Urothelium cell line (cell line): ENCODE results near the gene LMNTD2.

ENCODE experiments used
- DNase-seq: peaks from one replicate; pipeline ENCODE4 v3.0.0; 2011; ENCODE audit warnings: low spot score, mixed read lengths
- FAIRE-seq: peaks from 2 replicates; lab custom pipeline; 2011; peaks lifted over from hg19 to GRCh38; lab: Jason Lieb, UNC

Gene LMNTD2

DNA sequence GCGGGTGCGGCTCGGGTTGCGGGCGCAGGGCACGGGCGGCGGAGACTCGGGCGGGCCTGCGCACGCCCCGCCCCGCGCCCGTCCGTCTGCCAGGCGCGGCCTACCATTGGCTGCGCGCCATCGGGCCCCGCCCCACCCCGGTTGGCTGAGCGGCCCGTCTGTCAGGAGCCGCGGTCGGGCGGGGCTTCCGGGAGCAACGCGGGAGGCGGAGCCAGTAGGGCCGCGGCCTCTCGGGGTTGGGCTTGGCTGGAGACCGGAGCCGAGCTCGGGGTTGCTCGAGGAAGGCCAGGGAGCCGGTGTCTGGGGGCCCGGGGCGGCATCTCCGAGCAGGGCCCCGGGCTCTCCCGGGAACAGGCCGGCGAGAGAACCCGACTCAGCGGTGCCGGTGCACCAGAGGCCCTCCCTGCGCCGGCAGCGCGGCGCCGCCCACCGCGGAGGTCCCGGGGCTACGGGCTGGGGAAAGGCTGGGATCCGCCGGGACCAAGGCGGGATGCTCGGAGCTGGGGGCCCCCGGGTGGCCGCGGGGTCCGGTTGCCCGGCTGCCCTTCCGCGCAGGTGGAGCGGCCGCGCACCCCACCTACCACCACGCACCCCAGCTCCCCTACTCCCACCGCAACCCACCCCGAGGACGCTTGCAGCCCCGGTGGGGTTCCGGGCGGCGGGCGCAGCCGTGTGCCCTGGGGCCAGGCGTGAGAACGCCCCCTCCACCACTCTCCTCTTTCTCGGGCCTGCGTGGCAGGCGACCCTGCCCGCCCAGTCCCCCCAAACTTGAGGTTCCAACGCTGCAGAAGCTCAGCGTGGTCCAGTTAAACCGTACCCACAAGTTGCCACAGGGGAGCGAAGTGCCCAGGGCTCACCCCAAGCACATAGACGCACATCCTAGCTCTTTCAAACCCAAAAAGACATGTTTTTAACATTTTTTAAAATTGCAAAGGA lies 24.8 kb downstream of the LMNTD2 start, which contains the start of gene HRAS:
TSS of gene HRAS (minus strand) at position 58 of the 936 bp plus-strand sequence.
- peak; percentile 98 for DNase-seq
- FAIRE-seq: no peak

DNA sequence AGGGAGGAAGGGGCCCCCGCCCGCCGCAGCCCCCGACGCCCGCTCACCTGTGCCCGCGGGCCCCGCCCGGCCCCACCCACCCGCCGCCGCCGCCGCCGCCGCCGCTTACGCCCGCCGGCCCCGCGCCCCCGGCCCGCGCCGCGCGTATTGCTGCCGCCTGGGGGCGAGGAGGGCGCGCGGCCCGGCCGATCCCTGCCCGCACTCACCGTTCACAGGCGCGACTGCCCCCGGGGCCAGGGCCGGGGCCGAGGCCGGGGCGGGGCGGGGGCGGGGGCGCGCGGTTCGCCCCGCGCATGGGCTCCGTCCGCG lies 25.4 kb downstream of the LMNTD2 start:
- no peak for FAIRE-seq
- no peak for DNase-seq

DNA sequence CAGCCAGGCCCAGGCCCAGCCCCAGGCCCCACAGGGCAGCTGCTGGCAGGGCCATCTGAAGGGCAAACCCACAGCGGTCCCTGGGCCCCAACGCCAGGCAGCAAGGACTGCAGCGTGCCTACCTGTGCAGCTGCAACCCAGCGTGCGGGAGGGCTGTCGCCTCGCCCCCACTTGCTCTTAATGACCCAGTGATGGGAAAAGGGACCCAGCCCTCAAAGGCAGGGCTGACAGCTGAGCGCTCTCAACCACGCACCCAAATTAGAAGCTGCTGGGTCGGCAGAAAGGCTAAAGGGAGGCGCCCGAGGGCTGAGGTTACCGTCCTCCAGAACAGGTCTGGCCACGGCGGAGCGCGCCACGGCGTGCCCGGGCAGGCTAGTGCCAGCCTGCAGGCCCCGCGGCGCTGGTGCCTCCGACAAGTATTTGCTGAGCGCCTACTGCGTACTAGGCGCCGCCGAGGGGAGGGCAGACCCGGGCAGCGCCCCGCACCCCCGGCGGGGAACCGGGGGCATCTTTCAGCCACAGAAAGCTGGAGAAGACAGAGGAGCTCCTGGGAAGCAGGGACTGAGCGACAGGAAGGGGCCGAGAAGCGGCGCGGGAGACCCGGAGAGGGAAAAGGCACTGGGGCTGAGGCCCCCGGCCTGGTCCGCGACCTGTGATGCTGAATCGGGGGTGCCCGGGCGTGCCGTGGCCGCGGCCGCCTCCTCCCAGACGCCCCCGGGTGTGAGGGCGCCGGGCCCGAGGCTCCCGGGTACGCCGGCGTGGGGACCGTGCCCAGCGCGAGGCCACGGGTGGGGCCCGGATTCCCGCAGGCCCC lies 25.9 kb downstream of the LMNTD2 start:
- FAIRE-seq (no peak), DNase-seq (no peak)

DNA sequence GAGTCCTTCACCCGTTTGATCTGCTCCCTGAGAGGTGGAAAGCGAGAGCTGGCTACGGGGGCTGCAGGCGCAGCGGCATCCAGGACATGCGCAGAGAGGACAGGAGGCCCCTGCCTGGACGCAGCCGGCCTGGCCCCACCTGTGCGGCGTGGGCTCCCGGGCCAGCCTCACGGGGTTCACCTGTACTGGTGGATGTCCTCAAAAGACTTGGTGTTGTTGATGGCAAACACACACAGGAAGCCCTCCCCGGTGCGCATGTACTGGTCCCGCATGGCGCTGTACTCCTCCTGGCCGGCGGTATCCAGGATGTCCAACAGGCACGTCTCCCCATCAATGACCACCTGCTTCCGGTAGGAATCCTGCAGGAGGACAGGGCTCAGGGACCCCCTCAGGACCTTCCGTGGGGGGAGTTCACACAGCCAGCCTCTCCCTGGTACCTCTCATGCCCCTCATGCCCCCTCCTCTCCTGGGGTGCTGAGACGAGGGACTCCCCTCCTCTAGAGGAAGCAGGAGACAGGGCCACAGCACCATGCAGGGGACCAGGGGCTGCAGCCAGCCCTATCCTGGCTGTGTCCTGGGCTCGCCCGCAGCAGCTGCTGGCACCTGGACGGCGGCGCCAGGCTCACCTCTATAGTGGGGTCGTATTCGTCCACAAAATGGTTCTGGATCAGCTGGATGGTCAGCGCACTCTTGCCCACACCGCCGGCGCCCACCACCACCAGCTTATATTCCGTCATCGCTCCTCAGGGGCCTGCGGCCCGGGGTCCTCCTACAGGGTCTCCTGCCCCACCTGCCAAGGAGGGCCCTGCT lies 26.7 kb downstream of the LMNTD2 start:
- DNase-seq (no peak), FAIRE-seq (no peak)

DNA sequence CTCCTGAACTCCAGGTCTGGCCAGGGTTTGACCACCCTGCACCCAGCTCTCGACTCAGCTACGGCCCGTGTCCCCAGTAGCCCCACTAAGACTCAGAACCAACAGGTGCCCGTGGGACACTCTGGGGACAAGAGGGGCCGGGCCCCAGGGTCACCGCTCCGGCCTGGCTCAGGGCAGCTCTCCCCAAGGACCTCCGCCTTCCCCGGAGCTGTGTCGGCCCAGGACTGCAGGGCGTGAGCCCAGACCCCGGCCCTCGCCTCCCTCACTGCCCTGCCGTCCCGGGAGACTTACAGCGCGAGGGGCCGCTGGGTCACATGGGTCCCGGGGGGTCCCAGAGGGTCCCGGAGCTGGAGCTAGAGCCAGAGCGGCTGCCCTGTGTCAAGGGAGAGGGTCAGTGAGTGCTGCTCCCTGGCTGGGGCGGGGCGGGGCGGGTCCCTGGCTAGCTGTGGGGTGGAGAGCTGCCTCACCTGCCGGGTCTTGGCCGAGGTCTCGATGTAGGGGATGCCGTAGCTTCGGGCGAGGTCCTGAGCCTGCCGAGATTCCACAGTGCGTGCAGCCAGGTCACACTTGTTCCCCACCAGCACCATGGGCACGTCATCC lies 27.5 kb downstream of the LMNTD2 start:
- no peak for DNase-seq
- FAIRE-seq: no peak

DNA sequence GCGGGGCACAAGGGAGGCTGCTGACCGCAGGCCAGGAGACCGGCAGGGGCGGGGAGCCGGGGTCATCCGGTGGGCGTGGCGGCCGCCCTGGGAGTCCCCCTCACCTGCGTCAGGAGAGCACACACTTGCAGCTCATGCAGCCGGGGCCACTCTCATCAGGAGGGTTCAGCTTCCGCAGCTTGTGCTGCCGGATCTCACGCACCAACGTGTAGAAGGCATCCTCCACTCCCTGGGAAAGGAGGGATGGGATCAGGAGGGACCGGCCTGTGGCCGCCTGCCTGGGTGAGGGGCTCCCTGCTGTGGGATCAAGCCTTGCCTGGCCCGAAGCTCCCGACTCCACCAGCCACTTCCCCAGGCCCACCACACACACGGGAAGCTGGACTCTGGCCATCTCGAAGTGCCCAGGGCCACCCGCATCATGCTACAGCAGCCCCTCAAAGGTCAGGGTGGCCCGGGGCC lies 28.0 kb downstream of the LMNTD2 start:
- FAIRE-seq (no peak), DNase-seq (no peak)

DNA sequence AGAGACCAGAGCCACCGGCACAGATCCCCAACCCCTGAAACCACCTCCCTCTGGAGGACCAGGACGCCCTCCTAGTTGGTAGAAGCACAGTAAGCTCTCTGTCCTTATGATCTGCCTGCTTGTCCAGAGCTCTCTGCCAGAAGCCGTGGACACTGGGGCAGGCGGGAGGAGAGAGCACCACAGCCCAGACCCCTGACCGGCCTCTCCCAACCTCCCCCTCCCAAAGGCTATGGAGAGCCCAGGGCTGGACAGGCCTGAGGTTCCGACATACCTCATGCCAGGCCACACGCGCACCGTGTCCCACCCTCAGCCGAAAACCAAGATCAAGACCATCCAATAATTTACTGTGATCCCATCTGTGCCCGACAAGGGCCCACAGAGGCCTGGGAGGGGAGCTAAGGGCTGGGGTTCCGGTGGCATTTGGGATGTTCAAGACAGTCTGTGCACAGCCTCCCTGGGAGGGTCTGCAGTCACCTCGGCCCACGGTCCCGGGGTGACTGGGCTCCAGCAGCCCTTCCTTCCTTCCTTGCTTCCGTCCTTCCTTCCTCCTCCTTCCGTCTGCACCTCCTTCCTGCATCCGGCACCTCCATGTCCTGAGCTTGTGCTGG lies 28.5 kb downstream of the LMNTD2 start:
- DNase-seq: no peak
- no peak for FAIRE-seq

DNA sequence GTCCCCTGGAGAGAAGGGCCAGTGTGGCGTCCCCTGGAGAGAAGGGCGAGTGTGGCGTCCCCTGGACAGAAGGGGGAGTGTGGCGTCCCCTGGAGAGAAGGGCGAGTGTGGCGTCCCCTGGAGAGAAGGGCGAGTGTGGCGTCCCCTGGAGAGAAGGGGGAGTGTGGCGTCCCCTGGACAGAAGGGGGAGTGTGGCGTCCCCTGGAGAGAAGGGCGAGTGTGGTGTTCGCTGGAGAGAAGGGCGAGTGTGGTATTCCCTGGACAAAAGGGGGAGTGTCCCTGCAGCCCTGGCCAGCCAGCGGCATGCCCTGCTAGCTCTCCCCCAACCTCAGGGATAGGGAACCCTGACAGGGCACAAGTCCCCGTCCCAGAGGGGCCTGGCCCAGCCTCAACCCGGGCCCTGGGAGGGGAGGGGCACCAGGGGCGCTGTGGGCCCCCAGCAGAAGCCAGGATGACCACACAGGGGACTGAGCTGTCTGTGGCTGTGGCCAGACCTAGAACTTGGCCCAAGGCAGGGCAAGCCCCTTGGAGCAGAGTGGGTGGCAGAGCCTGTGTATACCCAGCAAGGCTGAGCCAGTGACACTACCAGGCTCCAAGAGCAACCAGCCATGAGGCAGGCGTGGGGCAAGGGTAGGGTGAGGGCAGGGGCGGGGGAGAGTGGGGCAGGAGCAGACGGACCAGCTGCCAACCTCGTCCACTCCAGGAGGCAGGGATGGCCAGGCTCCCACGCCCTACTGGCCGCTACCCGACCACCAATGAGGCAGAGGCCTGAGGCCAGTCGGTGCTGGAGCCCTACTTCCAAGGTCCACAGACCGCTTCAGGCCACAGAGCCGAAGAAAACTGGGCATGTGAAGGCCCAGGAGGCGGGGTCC lies 29.3 kb downstream of the LMNTD2 start:
- DNase-seq: no peak
- no peak for FAIRE-seq

DNA sequence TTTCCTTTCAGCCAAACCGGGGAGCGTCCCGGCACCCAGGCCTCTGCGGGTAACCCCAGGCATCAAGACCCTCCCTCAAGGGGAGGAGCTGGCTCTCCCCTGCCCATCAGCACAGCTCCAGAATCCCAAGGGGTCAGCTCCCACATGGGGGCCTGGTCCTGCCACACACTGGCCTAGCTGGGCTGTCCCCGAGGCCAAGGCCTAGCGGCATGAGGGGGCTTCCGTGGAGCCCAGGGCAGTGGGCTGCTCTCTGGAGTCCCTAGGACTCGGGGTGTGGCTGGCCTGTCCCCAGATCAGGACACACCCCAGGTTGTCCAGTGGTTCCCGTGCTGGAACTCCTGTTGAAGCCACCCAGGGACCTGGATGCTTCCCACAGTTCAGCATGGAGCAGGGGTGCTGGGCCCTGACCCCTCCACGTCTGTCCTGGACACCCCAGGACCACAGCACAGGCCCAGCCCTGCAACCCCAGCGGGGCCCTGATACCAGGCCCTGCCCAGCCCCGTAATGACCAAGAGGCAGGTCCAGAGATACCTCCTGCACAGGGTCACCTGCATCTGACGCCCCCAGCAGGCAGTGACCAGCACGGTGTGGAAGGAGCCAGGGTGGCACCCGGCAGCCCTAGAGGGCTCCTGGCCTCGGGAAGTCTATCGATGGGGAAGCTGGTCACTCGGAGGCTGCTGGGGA lies 30.7 kb downstream of the LMNTD2 start:
- FAIRE-seq: no peak
- DNase-seq: no peak

DNA sequence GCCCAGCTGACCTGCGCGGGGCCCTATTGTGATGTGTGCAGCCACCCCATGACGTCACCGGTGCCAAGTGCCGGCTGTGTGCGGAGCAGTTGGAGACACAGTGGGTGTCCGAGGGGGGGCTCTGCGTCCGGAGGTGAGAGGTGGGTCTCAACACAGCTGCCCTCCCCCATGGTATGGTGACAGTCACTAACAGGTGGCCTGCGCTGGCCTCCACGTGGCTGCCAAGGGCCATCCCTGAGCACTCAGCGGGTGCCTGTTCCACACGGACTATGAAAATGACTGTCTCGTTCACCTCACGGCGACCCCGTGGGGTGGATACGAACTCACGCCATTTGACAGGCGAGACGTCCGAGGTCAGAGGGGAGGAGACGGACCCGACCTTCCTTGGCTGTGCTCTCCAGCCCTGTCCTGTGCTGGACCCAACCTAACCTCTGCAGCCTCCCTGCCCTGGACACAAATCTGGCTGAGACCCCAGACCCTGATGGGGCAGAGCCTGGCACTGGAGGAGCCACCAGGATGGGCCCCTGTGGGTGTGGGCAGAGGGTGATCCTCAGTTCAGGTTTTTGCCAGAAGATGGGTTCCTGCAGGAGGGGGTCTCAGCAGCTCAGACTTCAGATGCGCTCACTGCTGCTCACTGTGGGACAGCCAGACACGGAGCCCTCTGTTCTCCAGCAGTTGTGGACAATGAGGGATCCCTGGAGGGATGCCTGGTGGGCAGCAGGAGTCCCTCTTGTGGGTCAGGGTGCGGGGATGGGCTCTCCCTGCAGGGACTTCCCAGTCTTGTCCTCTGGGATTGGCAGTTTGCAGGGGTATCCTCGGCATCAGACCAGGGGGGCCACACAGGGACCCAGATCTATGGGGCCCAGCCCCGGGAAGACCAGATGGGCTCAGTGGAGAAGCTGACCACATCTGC lies 31.5 kb downstream of the LMNTD2 start:
- FAIRE-seq (no peak), DNase-seq (no peak)

DNA sequence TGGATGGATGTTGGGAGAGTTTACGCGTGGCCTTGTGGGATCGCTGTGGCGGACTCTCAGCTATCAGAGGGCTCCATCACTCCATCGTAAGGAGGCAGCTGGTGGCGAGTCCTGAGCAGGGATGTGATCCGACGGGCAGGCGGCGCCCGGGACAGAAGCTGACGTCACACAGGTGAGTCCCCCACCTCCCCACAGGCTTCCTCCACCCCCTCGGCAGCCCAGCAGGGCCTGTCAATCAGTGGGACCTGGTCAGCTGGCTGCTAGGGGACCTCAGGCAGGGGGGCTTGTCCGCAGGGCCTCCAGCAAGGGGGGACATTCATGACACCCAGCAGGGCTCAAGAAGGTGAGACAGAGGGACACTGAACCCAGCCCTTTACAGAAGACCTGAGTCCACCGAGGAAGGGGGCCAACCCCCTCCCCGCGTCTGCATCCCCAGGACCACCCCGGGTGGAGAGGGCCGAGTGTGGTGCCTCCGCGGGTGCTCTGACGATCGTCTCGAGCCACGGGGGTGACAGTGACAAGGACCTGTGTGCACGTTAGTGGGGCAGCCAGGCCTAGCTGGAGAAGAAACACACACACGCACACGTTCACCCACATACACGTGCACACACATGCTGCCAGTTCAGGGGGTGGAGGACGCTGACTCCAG lies 32.2 kb downstream of the LMNTD2 start:
- DNase-seq (no peak), FAIRE-seq (no peak)

DNA sequence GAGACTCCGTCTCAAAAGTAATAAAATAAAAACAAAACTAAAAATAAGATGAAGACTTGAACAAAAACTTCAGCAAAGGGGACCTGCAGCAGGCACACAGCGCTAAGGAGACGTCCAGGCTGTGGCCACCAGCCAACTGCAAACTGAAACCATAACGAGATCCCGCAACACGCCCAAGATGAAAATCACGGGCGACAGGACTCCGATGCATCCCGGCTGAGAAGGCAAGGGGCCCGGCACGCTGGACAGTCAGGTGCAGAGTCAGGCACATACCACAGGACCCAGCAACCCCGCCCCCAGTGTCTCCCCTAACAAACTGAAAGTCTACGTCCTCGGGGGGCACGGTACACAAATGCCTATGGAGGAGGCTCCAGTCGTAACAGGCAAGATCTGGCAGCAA lies 34.3 kb downstream of the LMNTD2 start:
- DNase-seq: no peak
- FAIRE-seq: no peak

DNA sequence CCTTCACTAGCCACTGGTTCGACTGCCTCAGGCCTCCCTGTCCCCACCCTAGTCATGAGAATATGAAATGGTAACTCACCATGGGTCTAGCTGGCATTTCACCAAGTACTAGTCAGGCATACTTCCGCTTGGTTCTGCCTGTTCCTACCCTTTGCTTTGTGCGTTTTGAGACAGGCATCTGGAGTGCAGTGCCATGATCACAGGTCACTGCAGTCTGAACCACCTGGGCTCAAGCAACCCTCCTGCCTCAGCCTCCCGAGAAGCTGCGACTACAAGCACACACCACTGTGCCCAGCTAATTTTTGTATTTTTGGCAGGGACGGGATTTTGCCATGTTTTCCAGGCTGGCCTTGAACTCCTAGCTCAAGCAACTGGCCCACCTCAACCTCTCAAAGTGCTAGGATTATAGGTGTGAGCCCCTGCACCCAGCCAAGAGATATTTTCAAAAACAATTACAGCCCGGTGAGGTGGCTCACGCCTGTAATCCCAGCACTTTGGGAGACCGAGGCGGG lies 39.3 kb downstream of the LMNTD2 start:
- FAIRE-seq: no peak
- no peak for DNase-seq

DNA sequence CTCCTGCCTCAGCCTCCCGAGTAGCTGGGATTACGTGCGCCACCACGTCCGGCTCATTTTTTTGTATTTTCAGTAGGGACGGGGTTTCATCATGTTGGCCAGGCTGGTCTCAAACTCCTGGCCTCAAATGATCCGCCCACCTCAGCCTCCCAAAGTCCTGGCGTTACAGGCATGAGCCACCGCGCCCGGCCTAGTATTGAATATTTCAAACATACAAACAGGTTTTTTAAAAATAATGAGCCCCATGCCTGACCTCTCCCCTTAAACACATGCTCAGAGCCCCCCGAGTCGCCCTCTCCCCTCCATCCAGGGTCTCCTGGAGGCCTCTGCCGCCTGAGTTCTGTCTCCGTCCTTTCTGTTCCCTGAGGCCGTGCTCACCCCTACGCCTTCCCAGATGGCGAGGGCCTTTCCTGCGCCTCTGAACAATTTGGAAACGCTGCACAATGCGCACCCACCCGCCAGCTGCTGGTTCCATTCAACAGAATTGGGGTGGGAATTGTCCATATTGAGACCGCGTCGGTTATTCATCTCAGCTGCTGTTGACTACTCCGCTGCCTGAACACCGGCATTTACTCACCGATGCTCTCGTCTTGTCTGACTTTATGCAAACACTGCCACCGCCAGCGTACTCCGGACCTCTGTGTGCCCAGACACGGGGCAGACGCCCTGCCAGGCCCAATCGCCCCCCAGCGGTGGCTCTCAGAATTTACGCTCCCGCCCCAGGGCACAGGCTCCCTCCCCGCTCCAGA lies 39.9 kb downstream of the LMNTD2 start:
- FAIRE-seq: no peak
- DNase-seq: no peak

DNA sequence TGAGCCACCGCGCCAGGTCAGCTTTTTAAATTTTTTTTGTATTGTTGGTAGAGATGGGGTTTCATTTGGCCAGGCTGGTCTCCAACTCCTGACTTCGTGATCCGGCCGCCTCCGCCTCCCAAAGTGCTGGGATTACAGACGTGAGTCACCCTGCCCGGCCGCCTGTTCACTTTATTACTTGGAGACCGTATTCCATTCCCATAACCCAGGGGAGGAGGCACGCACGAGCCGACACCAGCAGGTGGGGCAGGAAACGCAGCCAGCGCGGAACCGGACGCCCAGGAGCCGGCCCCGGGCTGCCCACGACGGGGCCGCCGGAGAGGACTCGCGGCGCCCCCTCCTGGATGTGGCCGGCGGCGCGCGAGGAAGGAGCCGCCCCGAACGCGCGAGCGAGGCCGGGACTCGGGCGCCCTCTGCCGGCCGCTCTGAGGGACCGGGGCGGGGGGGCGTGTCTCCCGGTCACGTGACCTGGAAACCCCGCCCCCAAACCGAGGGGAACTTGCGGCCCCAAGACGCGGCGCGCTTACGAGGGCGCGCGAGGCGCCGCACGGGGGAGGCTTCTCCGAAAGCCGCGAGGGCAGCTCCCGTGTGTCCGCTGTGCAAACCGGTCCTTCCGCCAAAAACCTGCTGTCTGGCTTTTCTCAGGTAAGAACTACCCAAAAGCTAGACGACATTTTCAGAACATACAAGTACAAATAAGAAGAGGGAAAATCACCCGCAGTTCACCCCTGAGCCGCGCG lies 41.9 kb downstream of the LMNTD2 start:
- DNase-seq (peak; percentile 87), FAIRE-seq (no peak)
